BJ (cell line): ENCODE measurements around the gene CIDEA. TPM values are rescaled to one million over a fixed set of nuclear protein-coding genes. Genes with fewer than 3 reads are reported as not detected.
A peak's percentile ranks its signal among the peaks of the same experiment; 100 is the strongest.

Experiments used
- CTCF ChIA-PET: fragments of 350-600 bp; formaldehyde crosslinking; extraction: SDS; loops from one replicate; lab custom pipeline; 2021; ENCODE audit warnings: antibody characterized with exemption, inconsistent platforms; lab: Yijun Ruan, JAX
- POLR2A ChIA-PET: fragments of 300-600 bp; sonication (Branson Sonifier 250); formaldehyde crosslinking; extraction: SDS; loops from one replicate; lab custom pipeline; 2021; ENCODE audit warnings: antibody characterized with exemption; lab: Charles Lee
- DNase-seq: peaks from one replicate; pipeline ENCODE4 v3.0.0-alpha.2; 2011; ENCODE audit warnings: low read depth
- H3K27me3 ChIP-seq: 2 replicates; pipeline ENCODE4 v1.6.0; 2011; ENCODE audit warnings: low read length; ENCODE audit not compliant: control insufficient read depth, insufficient read depth
- H3K36me3 ChIP-seq: 2 replicates; pipeline ENCODE4 v1.5.1; 2011; ENCODE audit warnings: low read length; ENCODE audit not compliant: control insufficient read depth, insufficient read depth
- H3K4me3 ChIP-seq: 2 replicates; pipeline ENCODE4 v1.5.1; 2011; ENCODE audit warnings: low read depth, mild to moderate bottlenecking, control low read depth, low read length
- CTCF ChIP-seq: IDR thresholded peaks from 2 replicates; pipeline ENCODE4 v1.5.1; 2011; ENCODE audit warnings: low read depth, mild to moderate bottlenecking, control low read depth, inconsistent platforms, low read length, moderate library complexity; ENCODE audit not compliant: insufficient read depth
- polyA plus RNA-seq: library from polyadenylated mRNA; depleted of rRNA; stranded (reverse); fragments of >200 nt; gene quantifications from 2 replicates; pipeline ENCODE4 v1.2.3, GENCODE V29; 2011

Gene CIDEA
- polyA plus RNA-seq, 1 experiment = not detected

- CTCF ChIA-PET = interaction anchor here (1.1 kb wide), 1 partner anchor 9 kb away, joined by 3 read pairs; no protein-coding TSS in a partner anchor
- no peak for DNase-seq
- no peak for TF ChIP-seq CTCF
- no peaks in the 10 kb centered on the region for H3K36me3 ChIP-seq
- no peak overlapping the region for H3K4me3 ChIP-seq
- peaks cover 13% of the 10 kb centered on the region for H3K27me3 ChIP-seq
- POLR2A ChIA-PET = no interaction called here
Observed at GRCh38 chr18:12264864-12265263, 10.7 kb downstream of the CIDEA start.

- DNase-seq = no peak
- ChIA-PET POLR2A (interaction anchor here (0.6 kb wide), 2 partner anchors 39 to 102 kb away, joined by 5 read pairs; no protein-coding TSS in a partner anchor), CTCF (interaction anchor here (0.7 to 3.4 kb wide), 27 partner anchors 8 to 538 kb away, joined by 3 to 24 read pairs (median 7); partner anchors contain the start of genes AFG3L2 and TUBB6)
- peak overlapping the region; percentile 39 for H3K4me3 ChIP-seq
- TF ChIP-seq CTCF = peak; percentile 71; the same call in 1 of the 2 replicates
- no peaks in the 10 kb centered on the region for H3K36me3 ChIP-seq
- peaks cover 3% of the 10 kb centered on the region; the same call in 1 of the 2 replicates for H3K27me3 ChIP-seq
Observed at GRCh38 chr18:12271376-12272235, 17.4 kb downstream of the CIDEA start.

- ChIA-PET CTCF (interaction anchor here (0.7 to 1.0 kb wide), 2 partner anchors 14 to 37 kb away, joined by 3 read pairs; no protein-coding TSS in a partner anchor), POLR2A (no interaction called here)
- no peak for TF ChIP-seq CTCF
- DNase-seq = no peak
- no peak overlapping the region for H3K4me3 ChIP-seq
- no peaks in the 10 kb centered on the region for H3K27me3 ChIP-seq
- H3K36me3 ChIP-seq = no peaks in the 10 kb centered on the region
Observed at GRCh38 chr18:12274793-12275192, 20.6 kb downstream of the CIDEA start.

- no peak for DNase-seq
- H3K36me3 ChIP-seq = no peaks in the 10 kb centered on the region
- CTCF ChIA-PET = interaction anchor here (1.1 to 2.1 kb wide), 3 partner anchors 9 to 51 kb away, joined by 3 to 7 read pairs (median 5); no protein-coding TSS in a partner anchor
- POLR2A ChIA-PET = interaction anchor here (0.8 kb wide), 1 partner anchor 12 kb away, joined by 8 read pairs; no protein-coding TSS in a partner anchor
- TF ChIP-seq CTCF = no peak
- no peak overlapping the region for H3K4me3 ChIP-seq
- no peaks in the 10 kb centered on the region for H3K27me3 ChIP-seq
Observed at GRCh38 chr18:12276736-12277554, 22.8 kb downstream of the CIDEA start.
